HG03108 (cell line): ENCODE measurements around the gene STEAP2.

ENCODE experiments used
- ATAC-seq: cut with Tn5 transposase; IDR thresholded peaks from one replicate; pipeline ENCODE4 v1.9.1; 2021; ENCODE audit warnings: moderate library complexity; ENCODE audit not compliant: unreplicated experiment

STEAP2 gene

GRCh38 chr7:90267263-90267858 is 55.8 kb downstream of the STEAP2 start:
- no peak for ATAC-seq

GRCh38 chr7:90269163-90269562 is 57.6 kb downstream of the STEAP2 start:
- ATAC-seq = no peak

- ATAC-seq = no peak
Measured at GRCh38 chr7:90270431-90271178, 59.1 kb downstream of the STEAP2 start.

DNA sequence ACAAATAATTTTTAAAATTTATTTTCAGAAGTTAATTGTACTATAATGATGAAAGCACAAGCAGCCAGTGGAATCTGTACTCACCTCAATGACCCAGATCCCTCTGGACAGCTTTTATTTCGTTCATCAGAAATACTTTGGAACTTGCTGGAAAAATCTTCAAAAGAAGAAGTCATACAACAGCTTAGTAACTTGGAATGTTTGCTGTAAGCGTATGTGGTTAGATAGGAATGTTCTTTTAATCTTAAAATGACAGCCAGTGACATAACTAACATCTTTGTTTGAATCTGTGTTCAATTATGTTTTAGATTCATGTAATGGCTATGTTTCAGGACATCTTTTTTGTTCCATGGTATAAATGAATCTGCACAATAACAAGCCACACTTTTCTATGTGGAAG is 60.2 kb downstream of the STEAP2 start:
- ATAC-seq = no peak

GRCh38 chr7:90272242-90272641 is 60.7 kb downstream of the STEAP2 start:
- ATAC-seq = no peak

DNA sequence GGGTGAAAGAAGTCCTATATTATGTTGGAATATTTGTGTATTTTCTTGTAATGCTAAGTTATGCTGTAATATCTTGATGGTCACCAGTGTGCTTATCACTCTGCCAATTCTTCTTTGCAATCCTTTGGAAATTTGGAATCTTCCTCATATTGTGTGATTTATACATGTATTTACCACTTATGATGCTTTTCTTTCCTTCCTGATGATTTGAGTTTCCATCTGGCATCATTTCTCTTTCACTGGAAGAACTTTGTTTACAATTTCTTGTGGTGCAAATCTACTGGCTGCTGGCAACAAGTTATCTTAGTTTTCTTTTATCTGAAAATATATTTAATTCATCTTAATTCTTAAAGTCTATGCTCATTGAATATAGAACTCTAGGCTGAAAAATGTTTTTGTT is 62.6 kb downstream of the STEAP2 start:
- no peak for ATAC-seq

GRCh38 chr7:90276033-90276728 is 64.6 kb downstream of the STEAP2 start:
- no peak for ATAC-seq
